CD14-positive monocyte (primary cell): Measurements from ENCODE around the gene DGAT2. TPM values are rescaled to one million over a fixed set of nuclear protein-coding genes. Genes with fewer than 3 reads are reported as not detected.

ENCODE experiments used
- DNase-seq, 3 donors: peaks; one replicate each; pipeline ENCODE4 v3.0.0-alpha.2; 2011 to 2022
- H2AFZ ChIP-seq: 2 replicates; pipeline ENCODE4 v1.6.0; 2012; ENCODE audit warnings: mild to moderate bottlenecking, low read depth, low read length, inconsistent platforms; ENCODE audit not compliant: insufficient read depth, poor library complexity, severe bottlenecking
- H3K27ac ChIP-seq, 2 donors: 1 replicate in 1 of 2; 2 replicates in 1 of 2; pipeline ENCODE4 v1.5.1; 2012 to 2013; ENCODE audit warnings: low read length in 2 of 2, control low read depth in 1 of 2, inconsistent platforms in 1 of 2, low read depth in 1 of 2, mild to moderate bottlenecking in 1 of 2
- H3K27me3 ChIP-seq, 2 donors: one replicate each; pipeline versions ENCODE4 v1.6.0 to v1.6.1; 2011 to 2013; ENCODE audit warnings: low read length in 2 of 2; ENCODE audit not compliant: control insufficient read depth in 2 of 2, insufficient read depth in 2 of 2
- H3K36me3 ChIP-seq, 2 donors: replicated peaks in 1 of 2; 1 replicate in 1 of 2; 2 replicates in 1 of 2; pipeline versions ENCODE4 v1.5.1 to v1.6.1; 2012 to 2013; ENCODE audit warnings: low read length in 2 of 2, control low read depth in 1 of 2, inconsistent platforms in 1 of 2, mild to moderate bottlenecking in 1 of 2; ENCODE audit not compliant: insufficient read depth in 2 of 2, control insufficient read depth in 1 of 2
- H3K4me1 ChIP-seq, 2 donors: 1 replicate in 1 of 2; 2 replicates in 1 of 2; pipeline versions ENCODE4 v1.5.1 to v1.6.1; 2012 to 2013; ENCODE audit warnings: low read length in 2 of 2, control low read depth in 1 of 2, inconsistent platforms in 1 of 2, mild to moderate bottlenecking in 1 of 2, moderate library complexity in 1 of 2; ENCODE audit not compliant: insufficient read depth in 2 of 2, control insufficient read depth in 1 of 2
- H3K4me2 ChIP-seq: replicated peaks from 2 replicates; pipeline ENCODE3; 2012; ENCODE audit warnings: low read length, moderate library complexity, mild to moderate bottlenecking; ENCODE audit not compliant: poor library complexity, severe bottlenecking; ENCODE audit errors: extremely low read depth
- H3K4me3 ChIP-seq, 3 experiments: fragments of 200-600 bp in 1 of 3; sonication (generic) in 1 of 3; replicated peaks in 1 of 3; 1 replicate in 2 of 3; 2 replicates in 1 of 3; pipeline ENCODE4 v1.5.1; 2011 to 2013; ENCODE audit warnings: low read length in 3 of 3, mild to moderate bottlenecking in 3 of 3, control low read depth in 2 of 3, low read depth in 2 of 3, inconsistent platforms in 1 of 3, moderate library complexity in 1 of 3
- H3K79me2 ChIP-seq: 2 replicates; pipeline ENCODE4 v1.6.0; 2012; ENCODE audit warnings: mild to moderate bottlenecking, control low read depth, inconsistent platforms, low read length, moderate library complexity; ENCODE audit not compliant: insufficient read depth
- H3K9ac ChIP-seq: 2 replicates; pipeline ENCODE4 v1.6.0; 2017; ENCODE audit warnings: low read length, mild to moderate bottlenecking; ENCODE audit not compliant: insufficient read depth, poor library complexity, severe bottlenecking
- H3K9me3 ChIP-seq, 2 donors: replicated peaks in 1 of 2; 1 replicate in 1 of 2; 2 replicates in 1 of 2; pipeline versions ENCODE4 v1.5.1 to v1.6.1; 2012 to 2013; ENCODE audit warnings: low read length in 2 of 2, control low read depth in 1 of 2; ENCODE audit not compliant: control insufficient read depth in 1 of 2, insufficient read depth in 1 of 2
- H4K20me1 ChIP-seq: 2 replicates; pipeline ENCODE4 v1.6.0; 2012; ENCODE audit warnings: mild to moderate bottlenecking, low read length, control low read depth, moderate library complexity; ENCODE audit not compliant: insufficient read depth
- H3K27ac Mint-ChIP-seq, 7 donors: one replicate each; pipeline ENCODE4 v1.8.0; 2020; ENCODE audit warnings: mild to moderate bottlenecking in 7 of 7, mixed read lengths in 7 of 7, moderate library complexity in 6 of 7, inconsistent platforms in 2 of 7
- H3K27me3 Mint-ChIP-seq, 3 donors: one replicate each; pipeline ENCODE4 v1.8.0; 2021 to 2022; ENCODE audit warnings: low read depth in 3 of 3, mild to moderate bottlenecking in 3 of 3, mixed read lengths in 3 of 3, moderate library complexity in 3 of 3, inconsistent platforms in 1 of 3
- H3K36me3 Mint-ChIP-seq, 2 donors: one replicate each; pipeline ENCODE4 v1.8.0; 2020; ENCODE audit warnings: mixed read lengths in 2 of 2, inconsistent platforms in 1 of 2, mild to moderate bottlenecking in 1 of 2
- H3K4me1 Mint-ChIP-seq: one replicate; pipeline ENCODE4 v1.8.0; 2020; ENCODE audit warnings: mild to moderate bottlenecking, mixed read lengths
- H3K4me3 Mint-ChIP-seq, 2 donors: one replicate each; pipeline ENCODE4 v1.8.0; 2020; ENCODE audit warnings: mild to moderate bottlenecking in 2 of 2, mixed read lengths in 2 of 2, moderate library complexity in 1 of 2
- H3K9me3 Mint-ChIP-seq, 7 donors: one replicate each; pipeline ENCODE4 v1.8.0; 2020 to 2022; ENCODE audit warnings: mixed read lengths in 7 of 7, mild to moderate bottlenecking in 6 of 7, moderate library complexity in 6 of 7, inconsistent platforms in 2 of 7
- WGBS: methylation state at CpG from one replicate; pipeline ENCODE4 v1.1.5; 2013; ENCODE audit warnings: missing lambda C conversion rate; ENCODE audit not compliant: insufficient coverage; 5-methylcytosine and 5-hydroxymethylcytosine counted together
- intact Hi-C, 2 donors: fragments of 100-400 bp; cut with micrococcal nuclease; formaldehyde crosslinking; loops; one replicate each; pipeline versions ENCODE4 v1.15.0 to v1.15.1; 2023
- polyA plus RNA-seq, 3 donors: library from polyadenylated mRNA; depleted of rRNA in 1 of 3; unstranded in 2 of 3; stranded (reverse) in 1 of 3; fragments of 300-500 nt in 2 of 3; fragments of >200 nt in 1 of 3; fragmentation: Illumina TruSeq in 2 of 3; gene quantifications; 1 replicate in 2 of 3; 2 replicates in 1 of 3; pipeline ENCODE4 v1.2.3, GENCODE V29; 2012 to 2021
- TF ChIP-seq, protein P1 (sequence below): fragments of 200-600 bp; IDR thresholded peaks from one replicate; pipeline ENCODE4 v1.8.0; 2022; ENCODE audit warnings: antibody characterized with exemption, mild to moderate bottlenecking

The DGAT2 gene
- polyA plus RNA-seq, 3 donors: 7.0 to 18.4 (median 14.8) TPM

DNA sequence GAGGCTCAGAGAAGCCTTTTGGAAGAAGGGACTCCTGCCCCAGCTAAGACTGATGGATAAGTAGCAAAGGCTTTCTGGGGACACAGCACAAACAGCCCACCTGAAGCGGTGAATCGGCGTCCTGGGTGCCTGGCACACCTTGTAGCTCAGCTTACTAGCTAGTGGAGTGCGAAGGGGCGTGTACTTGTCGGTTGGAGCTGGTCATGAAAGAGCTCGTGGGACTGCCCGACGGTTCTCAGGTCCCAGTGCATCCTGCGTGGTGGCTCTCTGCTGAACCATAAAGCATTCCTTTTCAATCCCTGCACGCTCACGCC lies 45.7 kb downstream of the DGAT2 start:
- H3K4me2 ChIP-seq: peak overlapping the region; percentile 82
- peaks cover 24% of the 10 kb centered on the region for H4K20me1 ChIP-seq
- H3K9ac ChIP-seq: peak overlapping the region; percentile 89
- under 1% methylated on average over 12 of the region's 12 CpGs for WGBS
- Mint-ChIP-seq H3K4me3 (peak overlapping the region in 1 of 2 donors; percentile 97), H3K36me3 (peaks cover 0 to 3% of the 10 kb centered on the region in 2 donors), H3K9me3 (peaks cover 0 to 3% (median 0%) of the 10 kb centered on the region in 7 donors), H3K27me3 (no peaks in the 10 kb centered on the region), H3K4me1 (peaks cover 57% of the 10 kb centered on the region), H3K27ac (peak overlapping the region in 6 of 7 donors; percentile 94 to 98 (median 98))
- no peaks in the 10 kb centered on the region for H3K9me3 ChIP-seq
- no peak for DNase-seq
- H3K36me3 ChIP-seq: no peaks in the 10 kb centered on the region
- peak overlapping the region; percentile 90 for H2AFZ ChIP-seq
- H3K79me2 ChIP-seq: peaks cover 59% of the 10 kb centered on the region
- intact Hi-C loops: loop anchor here in 1 of 2 donors (5.0 kb wide), 1 partner anchor 42 kb away; no protein-coding TSS in a partner anchor
- peaks cover 57 to 70% of the 10 kb centered on the region in 2 donors for H3K4me1 ChIP-seq
- no peaks in the 10 kb centered on the region for H3K27me3 ChIP-seq
- TF ChIP-seq, protein P1, sequence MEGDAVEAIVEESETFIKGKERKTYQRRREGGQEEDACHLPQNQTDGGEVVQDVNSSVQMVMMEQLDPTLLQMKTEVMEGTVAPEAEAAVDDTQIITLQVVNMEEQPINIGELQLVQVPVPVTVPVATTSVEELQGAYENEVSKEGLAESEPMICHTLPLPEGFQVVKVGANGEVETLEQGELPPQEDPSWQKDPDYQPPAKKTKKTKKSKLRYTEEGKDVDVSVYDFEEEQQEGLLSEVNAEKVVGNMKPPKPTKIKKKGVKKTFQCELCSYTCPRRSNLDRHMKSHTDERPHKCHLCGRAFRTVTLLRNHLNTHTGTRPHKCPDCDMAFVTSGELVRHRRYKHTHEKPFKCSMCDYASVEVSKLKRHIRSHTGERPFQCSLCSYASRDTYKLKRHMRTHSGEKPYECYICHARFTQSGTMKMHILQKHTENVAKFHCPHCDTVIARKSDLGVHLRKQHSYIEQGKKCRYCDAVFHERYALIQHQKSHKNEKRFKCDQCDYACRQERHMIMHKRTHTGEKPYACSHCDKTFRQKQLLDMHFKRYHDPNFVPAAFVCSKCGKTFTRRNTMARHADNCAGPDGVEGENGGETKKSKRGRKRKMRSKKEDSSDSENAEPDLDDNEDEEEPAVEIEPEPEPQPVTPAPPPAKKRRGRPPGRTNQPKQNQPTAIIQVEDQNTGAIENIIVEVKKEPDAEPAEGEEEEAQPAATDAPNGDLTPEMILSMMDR: no peak
- H3K4me3 ChIP-seq: peak overlapping the region; percentile 90 to 98 (median 94)
- peak overlapping the region; percentile 86 to 93 for H3K27ac ChIP-seq

DNA sequence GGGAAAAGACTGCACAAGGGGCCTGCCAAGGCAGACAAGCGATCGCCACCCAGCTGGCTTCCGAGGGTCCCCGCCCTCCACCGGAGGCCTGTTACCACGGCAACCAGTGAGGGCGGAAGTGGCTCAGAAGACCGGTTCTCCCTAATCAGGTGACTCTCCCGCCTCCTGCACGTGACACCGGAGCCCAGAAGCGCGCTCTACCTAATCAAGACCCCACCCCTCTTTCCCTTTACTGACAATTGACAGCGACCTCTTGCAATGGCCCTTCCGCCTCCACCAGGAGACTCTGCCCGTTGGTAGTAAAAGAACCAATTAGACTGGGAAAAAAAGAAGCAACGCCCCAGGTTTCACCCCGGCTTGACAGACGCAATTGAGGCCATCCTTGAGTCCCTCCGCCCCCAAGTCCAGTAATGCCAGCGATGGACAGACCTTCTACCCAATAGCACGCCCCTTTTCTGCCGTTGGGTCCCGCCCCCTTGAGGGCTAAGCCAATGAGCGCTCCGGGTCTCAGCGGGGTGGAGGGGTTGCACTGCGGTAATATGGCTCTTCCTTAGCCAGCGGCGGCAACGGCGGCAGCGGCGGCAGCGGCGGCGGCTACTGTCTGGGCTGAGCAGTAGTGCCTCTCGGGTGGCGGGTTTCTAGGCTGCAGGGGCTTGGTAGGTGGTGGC lies 46.2 kb downstream of the DGAT2 start, which contains the start of gene UVRAG:
Gene UVRAG, plus strand, starts transcription at position 534 of the 668 bp plus-strand sequence. CDS start 198 bp downstream, outside the sequence.
- peaks cover 0 to 3% of the 10 kb centered on the region in 2 donors for H3K36me3 Mint-ChIP-seq
- Histone ChIP-seq H3K4me2 (peak within 1 kb of the TSS; percentile 82), H3K27ac (peak within 1 kb of the TSS; percentile 86 to 93), H3K4me1 (peaks cover 54 to 70% of the 10 kb centered on the region in 2 donors), H3K27me3 (no peaks in the 10 kb centered on the region), H3K79me2 (peaks cover 64% of the 10 kb centered on the region), H3K36me3 (no peaks in the 10 kb centered on the region), H3K4me3 (peak within 1 kb of the TSS; percentile 90 to 98 (median 94)), H2AFZ (peak within 1 kb of the TSS; percentile 90), H4K20me1 (peaks cover 24% of the 10 kb centered on the region), H3K9me3 (no peaks in the 10 kb centered on the region), H3K9ac (peak within 1 kb of the TSS; percentile 89)
- peak within 1 kb of the TSS in 6 of 7 donors; percentile 94 to 98 (median 98) for H3K27ac Mint-ChIP-seq
- TF ChIP-seq, protein P1: no peak
- H3K4me3 Mint-ChIP-seq: peak within 1 kb of the TSS in 1 of 2 donors; percentile 97
- 0% methylated on average over 31 of the region's 39 CpGs for WGBS
- H3K27me3 Mint-ChIP-seq: no peaks in the 10 kb centered on the region
- DNase-seq: peak; percentile 98 to 99 (median 98)
- intact Hi-C loops: loop anchor here in 1 of 2 donors (5.0 kb wide), 1 partner anchor 43 kb away; no protein-coding TSS in a partner anchor
- peaks cover 0 to 3% (median 0%) of the 10 kb centered on the region in 7 donors for H3K9me3 Mint-ChIP-seq
- H3K4me1 Mint-ChIP-seq: peaks cover 53% of the 10 kb centered on the region
